GM18951 (cell line): ENCODE results near the gene NIN.
"Not testable (repeated sequence)": the region's sequence is repeated elsewhere in the genome, so short reads cannot be mapped to it uniquely, and the experiment has no call there.

ENCODE experiments used
- POLR2A ChIP-seq: IDR thresholded peaks from 4 replicates; pipeline ENCODE4 v1.6.1; 2011; ENCODE audit warnings: mild to moderate bottlenecking; ENCODE audit not compliant: insufficient read length, insufficient read depth; ENCODE audit errors: extremely low read depth
- in situ Hi-C: fragments of 300-500 bp; cut with MboI; formaldehyde crosslinking; loops from one replicate; pipeline ENCODE4 v1.12.0; 2022; ENCODE audit warnings: low sequenced_read_pairs, mixed read lengths, inconsistent platforms; ENCODE audit not compliant: unreplicated experiment

The NIN gene

DNA sequence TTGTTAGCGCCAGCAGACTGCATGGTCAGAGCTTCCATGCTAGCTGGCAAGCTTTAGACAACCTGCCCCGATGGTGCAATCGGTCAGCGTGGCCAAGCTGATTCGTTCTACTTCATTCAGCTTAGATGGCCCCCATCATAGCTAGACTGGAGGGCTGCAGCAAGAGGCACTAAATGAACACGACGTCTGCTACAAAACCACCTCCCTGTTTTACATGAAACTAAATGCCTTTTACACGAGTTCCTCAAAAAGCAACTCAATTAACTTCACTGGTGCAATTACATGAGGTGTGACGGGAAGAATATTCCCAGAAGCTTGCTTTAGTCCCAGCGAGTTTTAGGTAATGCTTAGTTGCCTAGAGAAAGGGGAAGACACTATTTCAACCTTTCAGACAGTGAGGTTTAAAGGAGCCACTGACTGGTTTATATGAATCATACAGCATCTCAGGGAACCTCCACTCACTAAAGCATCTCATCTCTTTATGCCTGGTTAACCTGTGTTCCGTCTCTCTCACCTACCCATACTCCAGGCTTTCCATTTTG, 8.4 kb downstream of the NIN start:
- in situ Hi-C loops, result no loop called here
- TF ChIP-seq POLR2A, result no peak

DNA sequence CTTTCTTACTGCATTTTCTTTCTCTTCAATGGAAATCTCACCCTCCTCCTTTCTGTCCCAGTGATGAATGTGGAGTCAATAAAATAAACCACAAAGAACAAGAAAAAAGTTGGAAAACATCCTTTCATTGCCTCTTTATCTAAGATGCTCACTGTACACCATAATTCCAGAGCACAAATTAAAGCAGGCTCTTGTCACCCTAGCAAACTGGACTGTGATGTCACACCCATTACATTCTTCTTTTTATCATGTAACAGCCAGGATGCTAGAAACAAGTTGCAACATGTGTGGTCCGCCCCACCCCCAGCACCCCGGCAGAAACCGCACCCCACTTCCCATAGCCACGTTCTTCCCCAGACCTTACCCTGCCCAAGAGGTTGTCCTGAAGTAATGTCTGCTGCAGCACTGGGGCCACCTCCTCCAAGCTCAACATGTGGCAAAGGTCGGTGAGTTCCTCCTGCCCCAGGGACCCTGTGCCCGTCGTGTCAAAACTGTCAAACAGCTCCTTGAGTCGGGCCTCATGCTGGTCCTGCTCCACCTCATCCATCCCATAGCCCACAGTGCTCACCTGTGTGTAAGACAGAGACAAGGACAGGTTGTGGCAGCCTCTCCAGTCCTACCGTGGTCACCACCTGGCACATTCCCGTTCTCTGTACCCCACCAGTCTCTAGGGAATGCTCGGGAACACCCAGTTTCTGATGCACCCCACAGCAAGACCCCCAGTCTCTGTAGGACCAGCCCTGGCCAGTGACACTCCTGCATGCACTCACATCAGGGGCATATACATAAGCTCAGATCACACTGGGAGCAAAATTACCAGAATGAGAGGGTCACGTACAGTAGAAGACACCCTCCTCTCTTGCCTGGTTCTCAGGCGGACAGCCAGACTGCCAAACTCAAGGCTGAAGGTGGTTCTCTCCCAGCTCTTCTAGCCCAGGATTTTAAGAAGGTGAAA, 9.2 kb downstream of the NIN start:
- peak; percentile 44 for TF ChIP-seq POLR2A
- in situ Hi-C loops, result no loop called here

DNA sequence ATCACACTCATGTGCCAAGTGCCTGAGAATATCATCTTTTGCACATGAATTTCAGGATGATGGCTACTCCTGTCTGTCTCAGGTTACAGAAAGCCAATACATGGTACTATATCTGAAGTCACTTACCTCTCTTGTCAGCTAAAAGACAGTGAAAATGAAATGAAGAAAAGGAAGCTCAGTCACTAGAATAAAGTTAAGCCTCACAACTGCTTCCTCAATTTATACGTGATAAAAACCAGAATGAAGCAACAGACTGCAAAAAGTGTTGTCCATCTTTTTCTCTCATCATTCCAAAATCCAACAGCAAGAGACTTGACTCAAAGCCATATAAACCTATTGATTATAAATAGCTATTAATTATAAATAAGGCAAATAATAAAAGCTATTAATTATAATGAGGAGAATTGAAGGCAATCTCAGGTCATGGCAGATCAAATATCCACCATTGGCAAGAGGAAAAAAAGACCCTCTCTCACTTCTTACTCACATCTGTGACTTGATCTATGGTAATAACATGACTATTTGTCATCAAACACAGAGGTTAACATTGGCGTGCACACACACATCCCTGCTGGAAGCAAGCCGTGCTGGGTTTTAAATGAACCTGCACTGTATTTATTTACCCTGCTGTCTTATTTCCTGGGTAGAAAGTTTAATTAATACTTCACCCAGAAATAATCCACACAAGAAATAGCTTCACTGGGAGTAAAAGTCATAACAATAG, 10.0 kb downstream of the NIN start:
- in situ Hi-C loops, result no loop called here
- TF ChIP-seq POLR2A, result no peak

DNA sequence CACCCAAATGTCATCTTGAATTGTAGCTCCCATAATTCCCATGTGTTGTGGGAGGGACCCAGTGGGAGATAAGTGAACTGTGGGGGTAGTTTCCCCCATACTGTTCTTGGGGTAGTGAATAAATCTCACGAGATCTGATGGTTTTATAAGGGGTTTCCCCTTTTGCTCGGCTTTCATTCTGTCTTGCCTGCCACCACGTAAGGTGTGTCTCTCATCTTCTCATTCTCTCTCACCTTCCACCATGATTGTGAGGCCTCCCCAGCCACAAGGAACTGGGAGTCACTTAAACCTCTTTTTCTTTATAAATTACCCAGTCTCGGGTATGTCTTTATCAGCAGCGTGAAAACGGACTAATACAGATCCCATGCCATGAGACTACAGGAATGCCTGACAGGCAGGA, 11.7 kb downstream of the NIN start:
- in situ Hi-C loops, result not testable (repeated sequence)

DNA sequence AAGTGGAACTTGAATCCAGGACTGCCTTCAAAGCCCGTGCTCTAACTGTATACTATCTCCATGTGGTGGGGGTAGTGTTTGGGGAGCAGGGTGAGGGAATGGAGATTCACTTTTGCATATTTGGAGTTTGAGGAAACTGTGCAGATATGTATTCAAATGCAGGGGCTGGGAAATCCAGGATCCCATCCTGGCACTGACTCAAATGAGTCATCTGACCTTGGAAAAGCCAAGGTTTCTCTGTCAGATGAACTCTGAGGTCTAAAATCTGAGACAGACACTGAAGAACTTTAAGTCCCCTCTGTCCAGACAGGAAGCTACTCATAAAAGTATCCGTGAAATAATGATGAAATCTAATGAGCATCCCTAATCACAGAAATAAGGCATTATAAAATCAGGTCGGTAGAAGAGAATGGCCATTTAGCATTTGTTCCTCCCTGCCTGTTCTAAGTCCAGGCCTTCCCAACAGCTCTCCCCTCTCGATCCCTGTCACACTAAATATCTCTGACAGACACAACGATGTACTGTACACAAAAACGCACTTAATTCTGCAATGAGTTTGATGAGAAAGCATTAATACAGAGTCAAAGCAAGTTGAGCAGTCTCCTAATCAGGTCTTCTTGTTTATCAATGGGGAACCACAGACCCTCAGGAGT, 14.4 kb downstream of the NIN start:
- in situ Hi-C loops, result no loop called here
- no peak for TF ChIP-seq POLR2A

DNA sequence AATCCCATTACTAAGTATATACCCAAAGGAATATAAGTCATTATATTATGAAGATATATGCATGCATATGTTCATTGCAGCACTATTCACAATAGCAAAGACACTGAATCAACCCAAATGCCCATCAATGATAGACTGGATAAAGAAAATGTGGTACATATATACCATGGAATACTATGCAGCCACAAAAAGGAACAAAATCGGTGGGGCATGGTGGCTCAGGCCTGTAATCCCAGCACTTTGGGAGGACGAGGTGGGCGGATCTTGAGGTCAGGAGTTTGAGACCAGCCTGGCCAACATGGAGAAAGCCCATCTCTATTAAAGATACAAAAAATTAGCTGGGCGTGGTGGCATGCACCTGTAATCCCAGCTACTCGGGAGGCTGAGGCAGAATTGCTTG, 15.4 kb downstream of the NIN start:
- in situ Hi-C loops, result not testable (repeated sequence)

DNA sequence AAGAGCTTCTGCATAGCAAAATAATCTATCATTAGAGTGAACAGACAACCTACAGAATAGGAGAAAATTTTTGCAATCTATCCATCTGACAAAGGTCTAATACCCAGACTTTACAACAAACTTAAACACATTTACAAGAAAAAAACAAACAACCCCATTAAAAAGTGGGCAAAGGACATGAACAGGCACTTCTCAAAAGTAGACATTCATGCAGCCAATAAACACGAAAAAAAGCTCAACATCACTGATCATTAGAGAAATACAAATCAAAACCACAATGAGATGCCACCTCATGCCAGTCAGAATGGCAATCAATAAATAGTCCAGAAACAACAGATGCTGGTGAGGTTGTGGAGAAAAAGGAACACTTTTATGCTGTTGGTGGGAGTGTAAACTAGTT, 15.9 kb downstream of the NIN start:
- in situ Hi-C loops, result not testable (repeated sequence)

DNA sequence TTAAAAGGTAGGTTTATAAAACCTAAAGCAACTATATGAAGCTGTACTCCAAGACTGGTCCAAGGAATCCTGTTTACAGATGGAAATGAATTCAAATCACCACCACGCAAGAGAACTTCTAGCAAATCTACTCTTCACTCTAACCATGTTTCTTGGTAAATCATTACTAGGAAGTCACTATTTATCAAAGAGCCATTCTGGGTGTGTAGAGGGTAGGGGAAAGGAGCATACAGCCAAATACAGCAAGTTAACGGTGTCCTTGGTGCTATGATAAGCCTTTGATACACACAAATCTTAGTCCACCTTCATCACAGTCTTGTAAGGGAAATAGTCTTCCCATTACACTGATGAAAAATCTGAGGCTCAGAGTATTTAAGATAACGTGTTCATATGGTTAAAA, 16.8 kb downstream of the NIN start:
- TF ChIP-seq POLR2A, result no peak
- in situ Hi-C loops, result no loop called here

DNA sequence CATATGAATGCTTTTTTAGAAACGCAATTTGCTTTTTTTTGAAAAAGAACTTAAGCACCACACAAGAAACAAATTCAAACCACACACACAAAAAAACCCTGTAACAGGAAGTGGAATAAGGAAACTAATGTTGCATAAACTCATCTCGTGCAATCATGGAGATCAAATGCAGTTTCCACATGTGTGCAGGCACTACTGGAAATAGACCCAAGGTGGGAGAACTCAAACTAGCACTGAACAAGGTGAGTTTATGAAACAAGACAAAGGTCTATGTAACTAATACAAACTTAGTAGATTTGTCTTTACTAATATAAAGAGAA, 17.5 kb downstream of the NIN start:
- TF ChIP-seq POLR2A, result no peak
- in situ Hi-C loops, result no loop called here

DNA sequence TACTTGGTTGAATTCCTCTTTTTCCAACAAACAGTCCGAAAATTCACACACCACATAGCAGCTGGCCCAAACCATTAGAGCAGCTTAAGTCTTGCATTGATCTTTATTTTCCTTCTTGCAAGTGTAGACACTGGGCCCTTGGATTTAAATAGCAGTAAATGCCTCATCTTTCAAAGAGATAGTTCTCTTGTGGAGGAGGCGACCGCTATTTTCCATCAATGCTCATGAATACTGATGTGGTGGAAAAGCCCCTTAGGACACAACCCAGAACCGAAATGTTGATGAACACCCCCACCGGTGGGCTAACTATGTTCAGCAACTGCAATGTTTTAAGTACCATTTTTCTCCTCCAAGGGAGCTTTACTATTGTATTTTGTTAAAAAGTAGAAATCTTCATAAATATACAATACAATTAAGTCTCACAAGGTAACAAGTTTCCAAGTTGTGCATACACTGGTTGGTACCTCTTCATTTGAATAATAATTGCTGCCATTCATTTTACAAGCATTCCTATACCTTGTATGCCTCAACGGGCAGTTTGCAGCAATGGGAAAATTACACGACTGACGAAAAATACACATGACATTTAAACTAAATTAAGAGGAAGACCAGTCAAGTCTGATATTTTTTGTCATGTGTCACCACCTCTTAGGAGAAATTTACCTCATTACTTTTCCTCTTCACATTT, 18.0 kb downstream of the NIN start:
- no peak for TF ChIP-seq POLR2A
- in situ Hi-C loops, result no loop called here

DNA sequence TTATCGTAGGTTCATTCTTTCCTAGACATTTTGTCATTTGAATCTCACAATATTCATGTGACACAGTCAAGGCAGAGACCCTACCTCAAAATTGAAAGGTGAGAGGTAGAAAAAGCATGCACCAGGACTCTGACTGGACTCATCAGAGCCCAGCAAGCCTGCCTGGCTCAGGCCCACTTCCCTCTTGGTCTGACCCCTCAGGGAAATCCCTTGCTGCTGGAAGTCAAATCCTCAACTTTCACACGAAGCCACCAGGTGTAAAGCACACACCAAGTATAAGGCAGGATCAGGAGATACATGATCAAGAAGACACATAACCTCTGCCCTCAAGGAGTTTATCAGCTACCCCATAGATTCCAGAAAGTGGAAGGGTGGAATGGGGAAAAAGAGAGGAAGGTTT, 18.8 kb downstream of the NIN start:
- TF ChIP-seq POLR2A, result no peak
- in situ Hi-C loops, result no loop called here

DNA sequence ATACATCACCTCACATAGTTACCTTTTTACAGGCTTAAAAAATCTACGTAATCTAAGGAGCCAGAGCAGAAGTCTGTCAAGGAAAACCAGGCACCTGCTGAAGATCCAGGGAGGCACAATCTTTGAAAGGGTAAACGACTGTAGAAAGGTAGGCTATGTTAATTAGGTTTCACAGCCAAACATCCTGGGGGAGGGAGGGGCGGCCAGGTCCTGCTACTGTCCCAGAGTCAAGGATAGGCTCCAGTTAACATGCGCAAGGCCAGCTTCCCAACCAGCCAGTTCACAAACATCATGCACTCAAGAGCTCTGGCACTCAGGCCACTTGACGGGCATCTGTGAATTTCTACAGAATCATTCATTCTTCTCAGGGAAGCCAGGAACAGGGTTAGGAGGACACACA, 22.9 kb downstream of the NIN start:
- no peak for TF ChIP-seq POLR2A
- in situ Hi-C loops, result no loop called here

DNA sequence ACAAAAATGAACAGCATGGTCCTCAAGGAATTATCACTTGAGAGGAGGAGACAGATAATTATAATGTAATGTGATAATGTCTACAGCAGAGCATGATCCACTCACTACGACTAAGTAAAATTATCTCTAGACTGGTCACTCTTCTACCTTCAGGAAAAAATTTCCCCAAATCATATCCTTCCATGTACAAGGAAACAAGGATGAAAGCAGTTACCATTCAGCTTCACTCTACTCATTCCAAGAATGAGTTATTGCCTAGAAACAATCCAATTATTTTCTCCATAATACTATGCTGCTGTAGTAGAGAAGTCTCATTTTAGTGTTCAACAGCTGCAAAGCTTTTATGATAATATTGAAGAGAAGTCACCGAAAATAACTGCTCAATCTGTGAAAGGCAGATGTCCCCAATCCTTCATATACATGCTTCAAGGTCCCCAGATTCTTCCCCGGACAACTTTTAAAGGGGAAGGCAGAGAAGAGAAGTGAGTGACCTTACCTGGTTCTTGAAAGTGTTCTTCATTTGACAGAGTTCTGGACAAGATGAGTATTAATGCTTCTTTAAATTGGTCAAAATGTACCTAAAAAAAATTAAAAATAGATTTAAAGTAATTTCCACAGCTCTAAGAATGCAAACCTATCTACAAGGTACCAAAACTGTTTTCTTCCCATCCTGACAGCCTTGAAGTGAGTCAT, 24.6 kb downstream of the NIN start:
- no peak for TF ChIP-seq POLR2A
- in situ Hi-C loops, result no loop called here

DNA sequence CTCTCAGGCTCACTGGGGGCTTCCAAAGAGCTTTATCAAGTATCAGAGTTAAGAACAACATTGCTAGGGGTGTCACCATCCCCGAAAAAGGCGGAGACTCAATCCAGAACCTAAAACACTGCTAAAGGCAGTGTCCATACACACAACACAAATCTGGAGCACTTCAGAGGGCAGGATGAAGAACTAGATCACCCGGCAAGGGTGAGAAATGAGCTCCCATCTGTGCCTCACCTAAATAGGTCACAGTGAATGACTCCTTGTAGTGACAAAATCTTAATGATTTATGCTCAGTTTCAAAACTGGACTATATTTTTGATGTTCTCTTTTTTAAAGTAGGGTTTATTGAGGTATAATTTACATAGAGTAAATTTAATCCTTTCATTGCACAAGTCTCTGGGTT, 25.6 kb downstream of the NIN start:
- TF ChIP-seq POLR2A, result no peak
- in situ Hi-C loops, result no loop called here
